ENCODE data around the gene INHA. TPM values are rescaled to one million over a fixed set of nuclear protein-coding genes. Genes with fewer than 3 reads are reported as not detected.
A peak's percentile ranks its signal among the peaks of the same experiment; 100 is the strongest.

Gene INHA
- total RNA-seq, 1 donor from 2014 or later: 1.2 TPM

- no peak overlapping the region for H3K4me3 Mint-ChIP-seq (ENCODE audit: unreplicated experiment)
- peaks cover 2% of the 10 kb centered on the region for H3K4me1 Mint-ChIP-seq (ENCODE audit: unreplicated experiment)
- no peak overlapping the region for H3K27ac Mint-ChIP-seq (ENCODE audit: unreplicated experiment)
Observed at GRCh38 chr2:219559156-219559915, 12.8 kb upstream of the INHA start.

GRCh38 chr2:219560037-219560892, 11.8 kb upstream of the INHA start:
- Mint-ChIP-seq H3K4me1 (ENCODE audit: unreplicated experiment) (peaks cover 2% of the 10 kb centered on the region), H3K9me3 (ENCODE audit: unreplicated experiment) (no peaks in the 10 kb centered on the region), H3K27ac (ENCODE audit: unreplicated experiment) (no peak overlapping the region), H3K4me3 (ENCODE audit: unreplicated experiment) (no peak overlapping the region), H3K36me3 (ENCODE audit: unreplicated experiment) (peaks cover 18% of the 10 kb centered on the region), H3K27me3 (ENCODE audit: unreplicated experiment) (no peaks in the 10 kb centered on the region)
- peak; percentile 75 for TF ChIP-seq CTCF (IDR thresholded peaks at IDR 0.05)
- no peak for DNase-seq (ENCODE audit: extremely low spot score, unreplicated experiment)

More at GRCh38 chr2:219559156-219559915, 12.8 kb upstream of the INHA start:
- TF ChIP-seq CTCF (IDR thresholded peaks at IDR 0.05): no peak
- no peaks in the 10 kb centered on the region for H3K27me3 Mint-ChIP-seq (ENCODE audit: unreplicated experiment)
- H3K9me3 Mint-ChIP-seq (ENCODE audit: unreplicated experiment): no peaks in the 10 kb centered on the region
- DNase-seq (ENCODE audit: extremely low spot score, unreplicated experiment): no peak
- peaks cover 16% of the 10 kb centered on the region for H3K36me3 Mint-ChIP-seq (ENCODE audit: unreplicated experiment)

GRCh38 chr2:219560893-219561178, 11.3 kb upstream of the INHA start:
- Mint-ChIP-seq H3K9me3 (ENCODE audit: unreplicated experiment) (no peaks in the 10 kb centered on the region), H3K27ac (ENCODE audit: unreplicated experiment) (no peak overlapping the region), H3K36me3 (ENCODE audit: unreplicated experiment) (peaks cover 20% of the 10 kb centered on the region), H3K27me3 (ENCODE audit: unreplicated experiment) (no peaks in the 10 kb centered on the region), H3K4me1 (ENCODE audit: unreplicated experiment) (peaks cover 2% of the 10 kb centered on the region), H3K4me3 (ENCODE audit: unreplicated experiment) (no peak overlapping the region)
- DNase-seq (ENCODE audit: extremely low spot score, unreplicated experiment): no peak
- no peak for TF ChIP-seq CTCF (IDR thresholded peaks at IDR 0.05)

GRCh38 chr2:219561179-219562048, 10.7 kb upstream of the INHA start:
- DNase-seq (ENCODE audit: extremely low spot score, unreplicated experiment): no peak
- Mint-ChIP-seq H3K4me1 (ENCODE audit: unreplicated experiment) (peaks cover 2% of the 10 kb centered on the region), H3K4me3 (ENCODE audit: unreplicated experiment) (no peak overlapping the region), H3K27me3 (ENCODE audit: unreplicated experiment) (no peaks in the 10 kb centered on the region), H3K9me3 (ENCODE audit: unreplicated experiment) (no peaks in the 10 kb centered on the region), H3K27ac (ENCODE audit: unreplicated experiment) (no peak overlapping the region), H3K36me3 (ENCODE audit: unreplicated experiment) (peaks cover 26% of the 10 kb centered on the region)
- no peak for TF ChIP-seq CTCF (IDR thresholded peaks at IDR 0.05)
